Stimulated activated CD4-positive, alpha-beta T cell treated with anti-CD3 and anti-CD28 coated beads, Interleukin-4, amount 100 ng/mL, for 48 hours (primary cell): ENCODE results near the gene ZMYND12.

Source experiments
- DNase-seq, 2 donors: peaks; one replicate each; pipeline ENCODE4 v3.0.0-alpha.2; 2020; ENCODE audit warnings: low read depth in 2 of 2

ZMYND12 gene

GRCh38 chr1:42392967-42393848 lies 62.6 kb downstream of the ZMYND12 start:
- no peak for DNase-seq

DNA sequence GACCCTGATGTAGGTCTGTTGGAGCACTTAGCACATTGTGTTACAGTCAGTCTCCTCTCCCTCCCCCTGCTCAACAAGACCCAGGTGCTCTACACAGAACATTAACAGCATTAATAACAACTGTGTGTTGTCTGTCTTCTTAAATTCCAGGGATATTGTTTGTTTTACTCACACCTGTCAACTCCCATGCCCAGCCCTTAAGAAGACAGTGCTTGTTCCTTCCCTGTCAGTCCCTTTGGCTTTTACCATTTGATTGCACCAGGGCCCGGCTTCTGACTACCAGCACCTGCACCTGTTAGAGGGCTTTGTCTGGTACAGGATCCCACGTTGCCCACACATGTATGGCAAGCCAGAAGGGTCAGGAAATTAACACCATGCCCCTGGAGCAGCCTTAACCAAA lies 63.6 kb downstream of the ZMYND12 start:
- DNase-seq = no peak

GRCh38 chr1:42386051-42386450 lies 69.8 kb downstream of the ZMYND12 start:
- DNase-seq = no peak

GRCh38 chr1:42385283-42385682 lies 70.5 kb downstream of the ZMYND12 start:
- DNase-seq = no peak

- no peak for DNase-seq
Observed at GRCh38 chr1:42381280-42381673, 74.5 kb downstream of the ZMYND12 start.

- peak; percentile 28 to 41 for DNase-seq
Observed at GRCh38 chr1:42380586-42381279, 75.1 kb downstream of the ZMYND12 start, which contains the start of gene RIMKLA. Gene RIMKLA, plus strand, starts transcription at chr1:42380792. Its CDS starts 143 bp downstream, at chr1:42380935.
